A549 (cell line): Measurements from ENCODE around the gene ELL.

Experiments used
- BHLHE40 ChIP-seq: IDR thresholded peaks from 2 replicates; pipeline ENCODE4 v1.6.1; 2012; ENCODE audit warnings: low read depth, low read length, inconsistent platforms
- CEBPB ChIP-seq, 2 experiments: fragments of >200 bp in 1 of 2; sonication (Bioruptor Twin) in 1 of 2; formaldehyde crosslinking in 1 of 2; IDR thresholded peaks; 2 replicates each; pipeline ENCODE4 v1.6.1; 2012 to 2016
- CTCF ChIP-seq: fragments of >200 bp; sonication (Bioruptor Twin); formaldehyde crosslinking; IDR thresholded peaks from 3 replicates; pipeline ENCODE4 v1.5.1; 2016
- HDAC2 ChIP-seq: fragments of 200-600 bp; sonication (generic); IDR thresholded peaks from 2 replicates; pipeline ENCODE4 v1.6.1; 2016
- JUN ChIP-seq, 2 experiments: fragments of >200 bp; sonication (Bioruptor Twin); formaldehyde crosslinking; IDR thresholded peaks; 2 replicates in 1 of 2; 3 replicates in 1 of 2; pipeline ENCODE4 v1.6.1; 2016 to 2017
- KDM5A ChIP-seq: fragments of 200-600 bp; sonication (generic); IDR thresholded peaks from 2 replicates; pipeline ENCODE4 v1.6.1; 2016; ENCODE audit warnings: antibody characterized with exemption, mild to moderate bottlenecking
- MAFK ChIP-seq: fragments of 450-650 bp; IDR thresholded peaks from 2 replicates; pipeline ENCODE4 v1.6.1; 2014; ENCODE audit not compliant: partially characterized antibody
- MYC ChIP-seq: IDR thresholded peaks from 2 replicates; pipeline ENCODE4 v1.6.1; 2012; ENCODE audit warnings: mild to moderate bottlenecking, inconsistent platforms, low read length, improper control_type of control experiment, borderline replicate concordance
- POLR2A ChIP-seq: IDR thresholded peaks from 2 replicates; pipeline ENCODE4 v1.6.1; 2012; ENCODE audit warnings: mild to moderate bottlenecking, low read length
- RCOR1 ChIP-seq: fragments of 150-350 bp; IDR thresholded peaks from 2 replicates; pipeline ENCODE4 v1.6.1; 2014; ENCODE audit warnings: antibody characterized with exemption, low read length, low read depth
- REST ChIP-seq: fragments of 200-600 bp; sonication (generic); IDR thresholded peaks from 2 replicates; pipeline ENCODE4 v1.6.1; 2016; ENCODE audit warnings: antibody characterized with exemption, mild to moderate bottlenecking, moderate library complexity
- RFX5 ChIP-seq: fragments of 450-650 bp; IDR thresholded peaks from 2 replicates; pipeline ENCODE4 v1.7.1; 2014; ENCODE audit warnings: antibody characterized with exemption, mild to moderate bottlenecking, moderate library complexity
- USF2 ChIP-seq: fragments of 450-650 bp; IDR thresholded peaks from 2 replicates; pipeline ENCODE4 v1.6.1; 2014; ENCODE audit warnings: antibody characterized with exemption
- ZFP36 ChIP-seq: fragments of 450-650 bp; IDR thresholded peaks from 2 replicates; pipeline ENCODE4 v1.6.1; 2014; ENCODE audit warnings: borderline replicate concordance; ENCODE audit not compliant: partially characterized antibody

- TF ChIP-seq CTCF (no peak), KDM5A (no peak), REST (no peak), MAFK (no peak), MYC (no peak), RFX5 (no peak), USF2 (no peak), JUN (IDR thresholded peaks at IDR 0.05) (no peak), RCOR1 (no peak), HDAC2 (no peak), BHLHE40 (no peak), CEBPB (IDR thresholded peaks at IDR 0.05) (no peak), POLR2A (no peak), ZFP36 (no peak)
Measured at GRCh38 chr19:18441804-18442788, 79.8 kb downstream of the ELL start.
